ENCODE measurements around the gene C1orf56.
"Not testable (repeated sequence)": the region's sequence is repeated elsewhere in the genome, so short reads cannot be mapped to it uniquely, and the experiment has no call there.

Gene C1orf56

GRCh38 chr1:151065089-151065645 lies 17.6 kb downstream of the C1orf56 start:
- DNase-seq = no peak

- no peak for DNase-seq
Measured at GRCh38 chr1:151067185-151067584, 19.6 kb downstream of the C1orf56 start.

GRCh38 chr1:151069103-151069486 lies 21.5 kb downstream of the C1orf56 start:
- DNase-seq = no peak

- peak; percentile 100 for DNase-seq
Measured at GRCh38 chr1:151070474-151071276, 23.1 kb downstream of the C1orf56 start, which contains the start of gene GABPB2. TSS of gene GABPB2 (plus strand) at chr1:151070761. CDS start at chr1:151088190, 17,429 bp downstream.

GRCh38 chr1:151072224-151072623 lies 24.7 kb downstream of the C1orf56 start:
- no peak for DNase-seq

GRCh38 chr1:151085953-151086559 lies 38.5 kb downstream of the C1orf56 start:
- no peak for DNase-seq

- not testable (repeated sequence) for DNase-seq
Measured at GRCh38 chr1:151097426-151097825, 49.9 kb downstream of the C1orf56 start.

- DNase-seq = no peak
Measured at GRCh38 chr1:151098126-151098525, 50.6 kb downstream of the C1orf56 start.

Measured in DMS 273 treated with DMSO at 0.1 percent for 48 hours (cell line).